PFSK-1 (cell line): ENCODE results near the gene CADM4.

ENCODE experiments used
- FOXP2 ChIP-seq: optimal IDR thresholded peaks from 2 replicates; pipeline ENCODE3; 2011; ENCODE audit warnings: borderline replicate concordance, control low read depth, inconsistent platforms; ENCODE audit not compliant: insufficient read depth; ENCODE audit errors: extremely low read length, extremely low read depth
- POLR2AphosphoS5 ChIP-seq: IDR thresholded peaks from 2 replicates; pipeline ENCODE4 v1.6.1; 2012; ENCODE audit warnings: low read depth, mild to moderate bottlenecking, control low read depth, low read length, moderate library complexity
- REST ChIP-seq, 2 experiments: IDR thresholded peaks; 2 replicates each; pipeline versions ENCODE4 v1.6.1 to v1.8.0; 2011 to 2012; ENCODE audit warnings: low read depth in 2 of 2, low read length in 2 of 2, control low read depth in 1 of 2, inconsistent platforms in 1 of 2, mild to moderate bottlenecking in 1 of 2, moderate library complexity in 1 of 2; ENCODE audit not compliant: insufficient read depth in 1 of 2
- SIN3A ChIP-seq: IDR thresholded peaks from 2 replicates; pipeline ENCODE4 v1.6.1; 2012; ENCODE audit warnings: mild to moderate bottlenecking, low read length, moderate library complexity, borderline replicate concordance; ENCODE audit not compliant: insufficient read depth
- TAF1 ChIP-seq: IDR thresholded peaks from 2 replicates; pipeline ENCODE4 v1.6.1; 2012; ENCODE audit warnings: low read length, control low read depth, borderline replicate concordance; ENCODE audit not compliant: insufficient read depth

The CADM4 gene

GRCh38 chr19:43623889-43624670 lies 15.6 kb downstream of the CADM4 start:
- TF ChIP-seq TAF1 (no peak), FOXP2 (no peak), POLR2AphosphoS5 (no peak), REST (IDR thresholded peaks at IDR 0.05; ENCODE audit: insufficient read depth in 1 of 2, low read depth in 2 of 2, low read length in 2 of 2) (no peak), SIN3A (no peak)

- no peak for TF ChIP-seq POLR2AphosphoS5
- no peak for TF ChIP-seq TAF1
- no peak for TF ChIP-seq SIN3A
- no peak for TF ChIP-seq FOXP2
- TF ChIP-seq REST (IDR thresholded peaks at IDR 0.05; ENCODE audit: insufficient read depth in 1 of 2, low read depth in 2 of 2, low read length in 2 of 2), result no peak
Measured at GRCh38 chr19:43622956-43623355, 16.7 kb downstream of the CADM4 start.

GRCh38 chr19:43622070-43622469 lies 17.6 kb downstream of the CADM4 start:
- TF ChIP-seq POLR2AphosphoS5, result no peak
- TF ChIP-seq FOXP2, result no peak
- TF ChIP-seq SIN3A, result no peak
- no peak for TF ChIP-seq REST (IDR thresholded peaks at IDR 0.05; ENCODE audit: insufficient read depth in 1 of 2, low read depth in 2 of 2, low read length in 2 of 2)
- no peak for TF ChIP-seq TAF1

- TF ChIP-seq POLR2AphosphoS5 (no peak), FOXP2 (no peak), SIN3A (no peak), REST (IDR thresholded peaks at IDR 0.05; ENCODE audit: insufficient read depth in 1 of 2, low read depth in 2 of 2, low read length in 2 of 2) (no peak), TAF1 (no peak)
Measured at GRCh38 chr19:43620061-43621001, 19.3 kb downstream of the CADM4 start.
